AG10803 (cell line): ENCODE data around the gene REXO4.
A peak's percentile ranks its signal among the peaks of the same experiment; 100 is the strongest.
"Not testable (repeated sequence)": the region's sequence is repeated elsewhere in the genome, so short reads cannot be mapped to it uniquely, and the experiment has no call there.

Experiments
- DNase-seq: peaks from one replicate; pipeline ENCODE4 v3.0.0; 2010; ENCODE audit warnings: low read depth
- H3K4me3 ChIP-seq: 2 replicates; pipeline ENCODE4 v1.5.1; 2011; ENCODE audit warnings: mild to moderate bottlenecking, low read length, control low read depth
- CTCF ChIP-seq: conservative IDR thresholded peaks from 2 replicates; pipeline ENCODE4 v1.5.1; 2011; ENCODE audit warnings: mild to moderate bottlenecking, low read length, control low read depth, inconsistent platforms

REXO4 gene

GRCh38 chr9:133380734-133381133 lies 37.1 kb downstream of the REXO4 start:
- DNase-seq = no peak
- H3K4me3 ChIP-seq = no peak overlapping the region
- TF ChIP-seq CTCF = no peak

- H3K4me3 ChIP-seq = no peak overlapping the region
- no peak for DNase-seq
- TF ChIP-seq CTCF = no peak
These were observed 38.4 kb downstream of the REXO4 start for GRCh38 chr9:133379153-133380086.

- no peak overlapping the region for H3K4me3 ChIP-seq
- no peak for DNase-seq
- no peak for TF ChIP-seq CTCF
These were observed 39.3 kb downstream of the REXO4 start for GRCh38 chr9:133378408-133378962.

GRCh38 chr9:133377721-133378216 lies 40.0 kb downstream of the REXO4 start:
- DNase-seq = peak; percentile 92
- H3K4me3 ChIP-seq = no peak overlapping the region
- no peak for TF ChIP-seq CTCF

GRCh38 chr9:133377280-133377679 lies 40.5 kb downstream of the REXO4 start:
- not testable (repeated sequence) for DNase-seq, H3K4me3 ChIP-seq

GRCh38 chr9:133375724-133376654 lies 41.8 kb downstream of the REXO4 start, which contains the start of the genes STKLD1 and SURF4:
STKLD1 (plus strand) TSS chr9:133376366; CDS start chr9:133376474, 108 bp downstream.
SURF4 (minus strand) TSS chr9:133376060; CDS start chr9:133375969, 91 bp downstream.
- no peak for TF ChIP-seq CTCF
- peak within 1 kb of the TSS; percentile 76 for H3K4me3 ChIP-seq
- DNase-seq = peak; percentile 97
